Endothelial cell of umbilical vein (primary cell): Measurements from ENCODE around the gene GNAI1. TPM values are rescaled to one million over a fixed set of nuclear protein-coding genes. Genes with fewer than 3 reads are reported as not detected.

Source experiments
- BruUV-seq: library from RNA; stranded (reverse); fragments of 400-500 nt; replicated peaks from 2 replicates; lab custom pipeline; 2021; lab: Mats Ljungman, UMichigan
- CTCF ChIA-PET: fragments of 300-600, 350-600 bp; sonication (Branson Sonifier 250); formaldehyde crosslinking; loops from one replicate; lab custom pipeline; 2021; ENCODE audit warnings: antibody characterized with exemption, inconsistent platforms; lab: Charles Lee
- POLR2A ChIA-PET: fragments of 300-600, 350-600 bp; sonication (Branson Sonifier 250); formaldehyde crosslinking; loops from one replicate; lab custom pipeline; 2021; ENCODE audit warnings: antibody characterized with exemption, inconsistent platforms; lab: Charles Lee
- DNase-seq: peaks from one replicate; pipeline ENCODE4 v3.0.0-alpha.2; 2011; ENCODE audit warnings: low read depth, low spot score
- FAIRE-seq: peaks from 2 replicates; lab custom pipeline; 2011; peaks lifted over from hg19 to GRCh38; lab: Jason Lieb, UNC
- H2AFZ ChIP-seq: 2 replicates; pipeline ENCODE4 v1.6.0; 2012; ENCODE audit warnings: low read depth, low read length, control low read depth, inconsistent platforms
- H3K27ac ChIP-seq: 2 replicates; pipeline ENCODE4 v1.5.1; 2011; ENCODE audit warnings: low read depth, mild to moderate bottlenecking, control low read depth, low read length, moderate library complexity; ENCODE audit not compliant: insufficient read depth
- H3K27me3 ChIP-seq, 2 experiments: 2 replicates each; pipeline versions ENCODE4 v1.6.0 to v1.6.1; 2011; ENCODE audit warnings: low read length in 2 of 2, mixed read lengths in 1 of 2; ENCODE audit not compliant: control insufficient read depth in 2 of 2, insufficient read depth in 2 of 2
- H3K36me3 ChIP-seq, 2 experiments: 2 replicates in 1 of 2; 3 replicates in 1 of 2; pipeline ENCODE4 v1.5.1; 2011; ENCODE audit warnings: low read length in 2 of 2, mild to moderate bottlenecking in 1 of 2, moderate library complexity in 1 of 2; ENCODE audit not compliant: control insufficient read depth in 2 of 2, insufficient read depth in 2 of 2; ENCODE audit errors: extremely low read depth in 1 of 2
- H3K4me1 ChIP-seq: 3 replicates; pipeline ENCODE4 v1.5.1; 2011; ENCODE audit warnings: mild to moderate bottlenecking, low read length; ENCODE audit not compliant: control insufficient read depth, insufficient read depth; ENCODE audit errors: extremely low read depth
- H3K4me2 ChIP-seq: 2 replicates; pipeline ENCODE4 v1.6.1; 2011; ENCODE audit warnings: low read length, control low read depth, mixed read lengths; ENCODE audit not compliant: insufficient read depth
- H3K4me3 ChIP-seq, 3 experiments: fragments of 200-600 bp in 1 of 3; sonication (generic), shearing (Covaris generic) in 1 of 3; replicated peaks in 1 of 3; 2 replicates each; pipeline ENCODE4 v1.5.1; 2011 to 2016; ENCODE audit warnings: control low read depth in 3 of 3, low read length in 3 of 3, mild to moderate bottlenecking in 2 of 3, inconsistent platforms in 1 of 3, low read depth in 1 of 3, moderate library complexity in 1 of 3; ENCODE audit not compliant: insufficient read depth in 1 of 3
- H3K79me2 ChIP-seq: 2 replicates; pipeline ENCODE4 v1.6.0; 2012; ENCODE audit warnings: low read length, inconsistent platforms; ENCODE audit not compliant: control insufficient read depth, insufficient read depth
- H3K9ac ChIP-seq: replicated peaks from 2 replicates; pipeline ENCODE3; 2011; ENCODE audit warnings: low read length, control low read depth; ENCODE audit not compliant: insufficient read depth; ENCODE audit errors: extremely low read depth
- H3K9me1 ChIP-seq: replicated peaks from 3 replicates; pipeline ENCODE4 v1.6.0; 2011; ENCODE audit warnings: mild to moderate bottlenecking, low read length; ENCODE audit not compliant: control insufficient read depth, insufficient read depth; ENCODE audit errors: extremely low read depth
- H3K9me3 ChIP-seq: replicated peaks from 2 replicates; pipeline ENCODE4 v1.5.1; 2012; ENCODE audit warnings: low read length, inconsistent platforms; ENCODE audit not compliant: control insufficient read depth, insufficient read depth
- H4K20me1 ChIP-seq: replicated peaks from 2 replicates; pipeline ENCODE3; 2011; ENCODE audit warnings: mild to moderate bottlenecking, low read length; ENCODE audit not compliant: control insufficient read depth, insufficient read depth; ENCODE audit errors: extremely low read depth
- CTCF ChIP-seq, 2 donors: IDR thresholded peaks; 1 replicate in 1 of 2; 2 replicates in 1 of 2; pipeline ENCODE4 v1.5.1; 2011; ENCODE audit warnings: low read length in 2 of 2, mild to moderate bottlenecking in 2 of 2, moderate library complexity in 2 of 2, control low read depth in 1 of 2, inconsistent platforms in 1 of 2, low read depth in 1 of 2; ENCODE audit not compliant: insufficient read depth in 1 of 2; ENCODE audit errors: extremely low read depth in 1 of 2
- EZH2 ChIP-seq: IDR thresholded peaks from 2 replicates; pipeline ENCODE4 v1.6.1; 2012; ENCODE audit warnings: borderline replicate concordance, low read depth, mild to moderate bottlenecking, moderate library complexity, low read length, inconsistent platforms; ENCODE audit not compliant: severe bottlenecking
- FOS ChIP-seq: IDR thresholded peaks from 2 replicates; pipeline ENCODE4 v1.6.1; 2011; ENCODE audit warnings: mild to moderate bottlenecking, low read length, moderate library complexity, borderline replicate concordance; ENCODE audit not compliant: insufficient read depth
- GATA2 ChIP-seq: IDR thresholded peaks from 2 replicates; pipeline ENCODE4 v1.7.0; 2011; ENCODE audit warnings: low read depth, mild to moderate bottlenecking, moderate library complexity, mixed read lengths, low read length; ENCODE audit not compliant: insufficient read length, insufficient read depth
- JUN ChIP-seq: IDR thresholded peaks from 2 replicates; pipeline ENCODE4 v1.6.1; 2011; ENCODE audit warnings: borderline replicate concordance, low read depth; ENCODE audit not compliant: insufficient read length, insufficient read depth
- MAX ChIP-seq: IDR thresholded peaks from 2 replicates; pipeline ENCODE4 v1.6.1; 2011; ENCODE audit not compliant: insufficient read depth, insufficient read length
- MYC ChIP-seq: IDR thresholded peaks from one replicate; pipeline ENCODE4 v1.6.1; 2011; ENCODE audit warnings: mild to moderate bottlenecking, low read depth, low read length
- POLR2A ChIP-seq: IDR thresholded peaks from 2 replicates; pipeline ENCODE4 v1.6.1; 2012; ENCODE audit warnings: low read depth, mild to moderate bottlenecking, control low read depth, low read length
- POLR2AphosphoS5 ChIP-seq: IDR thresholded peaks from 2 replicates; pipeline ENCODE4 v1.6.1; 2012; ENCODE audit warnings: low read depth, mild to moderate bottlenecking, control low read depth, low read length, moderate library complexity; ENCODE audit not compliant: insufficient read depth
- dilution Hi-C: fragments of 300-500 bp; cut with MboI; formaldehyde crosslinking; loops from one replicate; pipeline ENCODE4 v1.15.0; 2019; ENCODE audit warnings: low sequenced_read_pairs; ENCODE audit not compliant: extremely low pct_ligation_motif_present
- intact Hi-C: fragments of 100-400 bp; cut with micrococcal nuclease; formaldehyde crosslinking; loops from one replicate; pipeline ENCODE4 v1.10.0; 2022
- polyA plus RNA-seq, 4 experiments: library from polyadenylated mRNA; depleted of rRNA in 3 of 4; stranded (reverse) in 3 of 4; unstranded in 1 of 4; fragments of >200 nt; gene quantifications; 2 replicates each; pipeline versions ENCODE4 v1.2.1 to v1.2.3, GENCODE V29; 2011 to 2012; ENCODE audit warnings: missing spikeins in 1 of 4
- total RNA-seq: library from RNA; stranded (reverse); gene quantifications from 2 replicates; pipeline ENCODE4 v1.2.3, GENCODE V29; 2021

The GNAI1 gene
- total and polyA plus RNA-seq, 2 donors (not counting 3 experiments of a cell fraction or from before 2014, with no cell fraction given), result 7.5 to 15.0 TPM

- CTCF ChIA-PET, result interaction anchor here (1.5 kb wide), 1 partner anchor 162 kb away, joined by 3 read pairs; no protein-coding TSS in a partner anchor
- no peaks in the 10 kb centered on the region for H3K9me1 ChIP-seq
- no peak for FAIRE-seq
- TF ChIP-seq JUN (no peak), MYC (no peak), POLR2AphosphoS5 (no peak), MAX (no peak), GATA2 (no peak), FOS (no peak), CTCF (IDR thresholded peaks at IDR 0.05; ENCODE audit: extremely low read depth in 1 of 2, insufficient read depth in 1 of 2, low read depth in 1 of 2, low read length in 2 of 2) (no peak), POLR2A (no peak), EZH2 (no peak)
- H3K27ac ChIP-seq, result no peak overlapping the region
- intact Hi-C loops, result no loop called here
- H3K9me3 ChIP-seq, result no peaks in the 10 kb centered on the region
- H2AFZ ChIP-seq, result no peak overlapping the region
- POLR2A ChIA-PET, result no interaction called here
- no peak overlapping the region for H3K4me2 ChIP-seq
- no peak overlapping the region for H3K4me3 ChIP-seq
- dilution Hi-C loops, result no loop called here
- H3K27me3 ChIP-seq, result no peaks in the 10 kb centered on the region
- H4K20me1 ChIP-seq, result no peaks in the 10 kb centered on the region
- H3K36me3 ChIP-seq, result no peaks in the 10 kb centered on the region
- no peaks in the 10 kb centered on the region for H3K79me2 ChIP-seq
- no peak overlapping the region for H3K9ac ChIP-seq
- no peaks in the 10 kb centered on the region for H3K4me1 ChIP-seq
- no TSS peak for BruUV-seq
- no peak for DNase-seq
These were observed 95.7 kb downstream of the GNAI1 start for GRCh38 chr7:80230327-80230726.
